ENCODE results near the gene ZFAND2B. TPM values are rescaled to one million over a fixed set of nuclear protein-coding genes. Genes with fewer than 3 reads are reported as not detected.

The ZFAND2B gene
- total RNA-seq, 2 donors from 2014 or later = 65.5 to 74.6 TPM

DNA sequence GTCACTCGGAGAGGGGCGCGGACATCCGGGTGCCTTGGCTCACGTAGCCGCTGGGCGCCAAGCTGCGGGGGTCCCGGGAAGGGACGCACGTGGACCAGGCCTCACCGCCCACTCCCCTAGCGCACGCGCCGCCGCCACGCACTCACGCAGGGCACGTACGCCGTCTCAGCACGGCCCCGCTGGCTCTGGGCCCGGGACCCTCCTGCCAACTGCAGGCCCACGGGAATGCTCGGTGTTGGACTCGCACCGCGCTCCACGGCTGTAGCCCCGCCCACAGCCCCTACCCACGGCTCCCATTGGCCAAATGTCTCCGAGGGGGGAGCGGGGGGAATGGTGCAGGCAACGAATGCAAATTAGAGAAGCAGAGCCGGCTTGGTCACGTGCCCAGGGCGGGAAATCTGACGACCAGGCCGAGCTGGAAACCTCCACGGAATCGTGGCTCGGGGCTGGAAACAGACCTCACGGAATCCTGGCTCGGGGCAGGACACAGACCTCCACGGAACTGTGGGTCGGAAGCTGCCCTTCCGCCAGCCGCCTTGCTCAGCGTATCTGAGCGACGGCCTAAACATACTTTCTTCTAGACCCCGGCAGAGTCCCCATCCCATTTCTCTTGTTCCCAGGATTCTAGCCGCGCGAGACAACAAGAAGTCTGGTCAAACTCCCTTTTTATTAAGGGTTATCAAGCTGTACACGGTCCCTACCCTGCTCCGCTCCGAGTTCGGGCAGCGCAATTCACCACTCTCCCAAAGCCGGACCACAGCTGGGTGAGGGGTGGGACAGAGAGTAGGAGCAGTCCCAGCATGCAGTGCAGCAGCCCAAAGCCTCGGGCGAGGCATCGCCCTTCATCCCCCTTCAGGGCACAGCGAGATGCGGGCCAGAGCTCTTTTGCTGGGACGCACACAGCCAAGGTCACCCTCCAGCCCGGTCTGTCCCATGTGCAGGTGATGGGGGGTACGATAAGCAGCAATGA lies 12.4 kb downstream of the ZFAND2B start, which contains the start of gene ABCB6:
Gene ABCB6 (minus strand): TSS at position 227 of the 970 bp plus-strand sequence. CDS start 285 bp downstream, outside the sequence.
- Histone ChIP-seq H3K9ac (ENCODE audit: low read depth in 2 of 2, low read length in 2 of 2) (peak within 1 kb of the TSS; percentile 56 to 85), H3K9me3 (no peaks in the 10 kb centered on the region), H3K27me3 (no peaks in the 10 kb centered on the region), H3K4me3 (peak within 1 kb of the TSS; percentile 65), H3K36me3 (peaks cover 22% of the 10 kb centered on the region), H3K27ac (peak within 1 kb of the TSS; percentile 93), H3K4me1 (peaks cover 6% of the 10 kb centered on the region)
- peak; percentile 97 for DNase-seq
- intact Hi-C loops (cut with DNase I) = loop anchor here (5.0 kb wide), 1 partner anchor 47 kb away; the partner anchor contains the start of gene SLC23A3
- TF ChIP-seq, protein P1, sequence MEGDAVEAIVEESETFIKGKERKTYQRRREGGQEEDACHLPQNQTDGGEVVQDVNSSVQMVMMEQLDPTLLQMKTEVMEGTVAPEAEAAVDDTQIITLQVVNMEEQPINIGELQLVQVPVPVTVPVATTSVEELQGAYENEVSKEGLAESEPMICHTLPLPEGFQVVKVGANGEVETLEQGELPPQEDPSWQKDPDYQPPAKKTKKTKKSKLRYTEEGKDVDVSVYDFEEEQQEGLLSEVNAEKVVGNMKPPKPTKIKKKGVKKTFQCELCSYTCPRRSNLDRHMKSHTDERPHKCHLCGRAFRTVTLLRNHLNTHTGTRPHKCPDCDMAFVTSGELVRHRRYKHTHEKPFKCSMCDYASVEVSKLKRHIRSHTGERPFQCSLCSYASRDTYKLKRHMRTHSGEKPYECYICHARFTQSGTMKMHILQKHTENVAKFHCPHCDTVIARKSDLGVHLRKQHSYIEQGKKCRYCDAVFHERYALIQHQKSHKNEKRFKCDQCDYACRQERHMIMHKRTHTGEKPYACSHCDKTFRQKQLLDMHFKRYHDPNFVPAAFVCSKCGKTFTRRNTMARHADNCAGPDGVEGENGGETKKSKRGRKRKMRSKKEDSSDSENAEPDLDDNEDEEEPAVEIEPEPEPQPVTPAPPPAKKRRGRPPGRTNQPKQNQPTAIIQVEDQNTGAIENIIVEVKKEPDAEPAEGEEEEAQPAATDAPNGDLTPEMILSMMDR (IDR thresholded peaks at IDR 0.05) = no peak

DNA sequence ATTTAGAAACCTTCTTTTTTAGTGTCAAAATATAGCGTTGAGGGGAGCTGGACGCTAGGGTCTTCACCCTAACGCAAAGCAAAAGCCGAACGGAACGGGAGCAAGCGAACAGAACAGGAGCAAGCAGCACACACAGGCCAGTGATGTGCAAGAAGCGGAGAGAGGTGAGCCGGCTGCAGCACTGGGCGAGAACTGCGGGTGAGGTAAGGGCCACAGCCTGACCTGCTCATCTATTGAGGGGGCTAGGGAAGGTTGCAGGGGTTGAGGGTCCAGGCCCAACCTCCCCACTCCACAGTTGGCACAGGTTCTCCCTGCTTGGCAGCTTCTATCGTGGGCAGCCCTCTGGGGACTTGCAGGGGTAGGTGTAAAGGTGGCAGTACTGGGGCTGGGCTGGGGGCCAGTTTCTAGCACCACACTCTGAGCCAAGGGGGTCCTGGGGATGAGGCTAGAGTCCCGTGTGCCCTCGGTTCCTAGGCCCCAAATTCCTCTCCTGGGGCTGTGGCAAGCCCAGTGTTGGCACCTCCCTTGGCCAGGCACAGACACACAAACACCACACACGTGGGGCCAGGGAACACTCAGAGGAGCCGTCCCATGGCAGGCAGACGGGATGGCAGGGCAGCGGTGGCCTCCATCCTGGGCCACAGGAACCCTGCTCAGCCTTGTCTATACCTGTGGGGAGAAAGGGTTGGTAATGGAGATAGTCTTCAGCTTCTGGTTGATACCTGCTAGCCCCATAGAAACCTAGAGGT lies 13.4 kb downstream of the ZFAND2B start:
- Histone ChIP-seq H3K27ac (no peak overlapping the region), H3K36me3 (peaks cover 31% of the 10 kb centered on the region), H3K4me3 (no peak overlapping the region), H3K9me3 (no peaks in the 10 kb centered on the region), H3K27me3 (no peaks in the 10 kb centered on the region), H3K4me1 (peaks cover 6% of the 10 kb centered on the region), H3K9ac (ENCODE audit: low read depth in 2 of 2, low read length in 2 of 2) (no peak overlapping the region)
- intact Hi-C loops (cut with DNase I) = loop anchor here (5.0 to 10.0 kb wide), 2 partner anchors 48 to 75 kb away; partner anchors contain the start of gene SLC23A3
- no peak for DNase-seq
- TF ChIP-seq, protein P1 (IDR thresholded peaks at IDR 0.05) = no peak

DNA sequence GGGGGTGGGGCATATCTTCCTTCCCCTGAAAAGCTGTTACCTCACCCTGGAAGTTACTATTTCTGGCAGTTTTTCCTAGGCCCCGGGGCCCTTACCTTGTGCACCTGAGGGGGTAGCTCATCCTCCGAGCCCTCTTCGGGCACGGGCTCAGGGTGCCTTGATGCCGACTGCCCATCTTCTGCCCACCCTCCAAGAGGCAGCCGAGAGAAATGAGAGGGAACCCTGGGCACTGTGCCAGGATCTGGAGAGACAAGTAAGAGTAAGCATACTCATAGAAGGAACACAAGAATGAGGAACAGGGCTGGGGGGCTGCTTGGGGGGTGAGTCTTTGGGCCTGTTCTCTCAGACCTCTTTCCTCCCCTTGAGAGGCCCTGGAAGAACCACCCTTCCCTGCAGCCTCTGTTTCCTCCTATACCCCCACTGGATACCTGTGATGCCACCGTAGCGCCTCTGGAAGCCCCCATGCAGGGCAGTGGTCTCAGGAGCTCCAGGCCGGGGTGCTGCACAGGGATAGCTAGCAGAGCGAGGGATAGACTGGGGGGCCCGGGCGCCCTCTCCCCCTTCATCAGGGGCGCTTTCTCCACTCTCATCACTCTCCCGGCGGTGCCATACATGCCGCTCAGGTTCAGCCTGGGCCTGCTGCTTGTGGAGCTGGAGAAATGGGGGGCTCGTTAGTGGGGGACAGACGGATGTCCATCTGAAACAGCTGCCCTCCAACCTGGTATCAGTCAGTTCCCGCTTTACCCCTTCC lies 14.2 kb downstream of the ZFAND2B start:
- H3K27ac ChIP-seq = no peak overlapping the region
- H3K27me3 ChIP-seq = no peaks in the 10 kb centered on the region
- H3K4me3 ChIP-seq = no peak overlapping the region
- DNase-seq = no peak
- no peak overlapping the region for H3K9ac ChIP-seq (ENCODE audit: low read depth in 2 of 2, low read length in 2 of 2)
- intact Hi-C loops (cut with DNase I) = loop anchor here (10.0 kb wide), 1 partner anchor 74 kb away; no protein-coding TSS in a partner anchor
- TF ChIP-seq, protein P1 (IDR thresholded peaks at IDR 0.05) = no peak
- peaks cover 31% of the 10 kb centered on the region for H3K36me3 ChIP-seq
- no peaks in the 10 kb centered on the region for H3K9me3 ChIP-seq
- H3K4me1 ChIP-seq = peaks cover 6% of the 10 kb centered on the region

DNA sequence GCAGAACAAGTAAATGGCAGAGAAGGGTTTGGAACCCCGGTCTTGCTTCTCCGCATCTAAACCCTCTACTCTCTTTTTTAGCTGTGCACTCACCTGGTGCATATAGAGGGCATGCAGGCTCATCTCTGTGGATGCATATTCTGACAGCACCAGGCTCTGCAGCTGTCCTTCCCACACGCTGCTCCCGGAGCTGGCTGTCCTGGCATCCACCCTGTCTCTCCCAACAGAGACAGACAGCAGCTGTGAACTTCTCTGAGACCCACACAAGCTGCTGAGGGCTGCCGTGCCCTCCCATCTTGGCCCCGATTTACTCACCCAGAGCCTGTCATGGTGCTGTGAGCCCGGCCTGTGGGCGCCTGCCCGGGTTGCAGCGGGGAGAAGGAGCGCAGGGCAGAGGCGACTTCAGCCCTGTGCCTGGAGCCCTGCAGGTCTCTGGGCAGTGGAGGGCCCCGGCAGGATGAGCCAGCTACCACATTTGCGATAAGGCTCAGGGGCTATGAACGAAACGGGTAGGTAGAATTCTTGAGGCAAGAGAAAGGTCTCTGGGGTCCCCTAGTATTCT lies 15.5 kb downstream of the ZFAND2B start:
- H3K36me3 ChIP-seq = peaks cover 31% of the 10 kb centered on the region
- no peak overlapping the region for H3K9ac ChIP-seq (ENCODE audit: low read depth in 2 of 2, low read length in 2 of 2)
- no peak for DNase-seq
- H3K4me1 ChIP-seq = peaks cover 6% of the 10 kb centered on the region
- no peaks in the 10 kb centered on the region for H3K9me3 ChIP-seq
- H3K27ac ChIP-seq = no peak overlapping the region
- H3K4me3 ChIP-seq = no peak overlapping the region
- TF ChIP-seq, protein P1 (IDR thresholded peaks at IDR 0.05) = no peak
- intact Hi-C loops (cut with DNase I) = loop anchor here (10.0 kb wide), 1 partner anchor 73 kb away; no protein-coding TSS in a partner anchor
- H3K27me3 ChIP-seq = no peaks in the 10 kb centered on the region
